Osteocyte (in vitro differentiated cells): ENCODE measurements around the gene ST7. TPM values are rescaled to one million over a fixed set of nuclear protein-coding genes. Genes with fewer than 3 reads are reported as not detected.

ENCODE experiments used
- DNase-seq: peaks from one replicate; pipeline ENCODE4 v3.0.0; 2021; ENCODE audit warnings: mixed read lengths; ENCODE audit not compliant: unreplicated experiment; ENCODE audit errors: extremely low spot score
- H3K27ac Mint-ChIP-seq: one replicate; pipeline ENCODE4 v1.8.0; 2021; ENCODE audit warnings: mild to moderate bottlenecking, mixed read lengths; ENCODE audit not compliant: unreplicated experiment
- H3K27me3 Mint-ChIP-seq: one replicate; pipeline ENCODE4 v1.8.0; 2021; ENCODE audit warnings: mixed read lengths; ENCODE audit not compliant: unreplicated experiment
- H3K36me3 Mint-ChIP-seq: one replicate; pipeline ENCODE4 v1.8.0; 2021; ENCODE audit warnings: mixed read lengths; ENCODE audit not compliant: unreplicated experiment
- H3K4me1 Mint-ChIP-seq: one replicate; pipeline ENCODE4 v1.8.0; 2021; ENCODE audit warnings: mixed read lengths; ENCODE audit not compliant: unreplicated experiment
- H3K4me3 Mint-ChIP-seq: one replicate; pipeline ENCODE4 v1.8.0; 2021; ENCODE audit warnings: mild to moderate bottlenecking, moderate library complexity, mixed read lengths; ENCODE audit not compliant: unreplicated experiment
- H3K9me3 Mint-ChIP-seq: one replicate; pipeline ENCODE4 v1.8.0; 2021; ENCODE audit warnings: mixed read lengths; ENCODE audit not compliant: unreplicated experiment
- CTCF ChIP-seq: fragments of 200-600 bp; sonication (generic); IDR thresholded peaks from 2 replicates; pipeline ENCODE4 v1.5.0; 2021; ENCODE audit warnings: antibody characterized with exemption, mild to moderate bottlenecking, moderate library complexity
- total RNA-seq: library from RNA; stranded (reverse); gene quantifications from 2 replicates; pipeline ENCODE4 v1.2.1, GENCODE V29; 2021

Gene ST7
- total RNA-seq, 1 donor from 2014 or later = 68.5 TPM

GRCh38 chr7:117113871-117114270 lies 160.6 kb downstream of the ST7 start:
- Mint-ChIP-seq H3K4me3 (no peak overlapping the region), H3K36me3 (peaks cover 12% of the 10 kb centered on the region), H3K4me1 (peaks cover 21% of the 10 kb centered on the region), H3K27ac (no peak overlapping the region), H3K9me3 (peaks cover 3% of the 10 kb centered on the region), H3K27me3 (no peaks in the 10 kb centered on the region)
- DNase-seq = no peak
- no peak for TF ChIP-seq CTCF

GRCh38 chr7:117114272-117114671 lies 161.0 kb downstream of the ST7 start:
- Mint-ChIP-seq H3K36me3 (peaks cover 9% of the 10 kb centered on the region), H3K27ac (no peak overlapping the region), H3K4me3 (no peak overlapping the region), H3K9me3 (no peaks in the 10 kb centered on the region), H3K27me3 (no peaks in the 10 kb centered on the region), H3K4me1 (peaks cover 22% of the 10 kb centered on the region)
- no peak for DNase-seq
- no peak for TF ChIP-seq CTCF

GRCh38 chr7:117116211-117116610 lies 162.9 kb downstream of the ST7 start:
- Mint-ChIP-seq H3K27me3 (no peaks in the 10 kb centered on the region), H3K27ac (no peak overlapping the region), H3K9me3 (no peaks in the 10 kb centered on the region), H3K36me3 (peaks cover 16% of the 10 kb centered on the region), H3K4me1 (peaks cover 23% of the 10 kb centered on the region), H3K4me3 (no peak overlapping the region)
- no peak for DNase-seq
- TF ChIP-seq CTCF = no peak

- Mint-ChIP-seq H3K27me3 (no peaks in the 10 kb centered on the region), H3K36me3 (peaks cover 23% of the 10 kb centered on the region), H3K27ac (peak overlapping the region; percentile 12), H3K4me3 (no peak overlapping the region), H3K9me3 (no peaks in the 10 kb centered on the region), H3K4me1 (peaks cover 32% of the 10 kb centered on the region)
- no peak for TF ChIP-seq CTCF
- DNase-seq = no peak
Observed at GRCh38 chr7:117117172-117117571, 163.9 kb downstream of the ST7 start.

GRCh38 chr7:117118579-117119180 lies 165.4 kb downstream of the ST7 start:
- Mint-ChIP-seq H3K27me3 (no peaks in the 10 kb centered on the region), H3K36me3 (peaks cover 21% of the 10 kb centered on the region), H3K4me3 (no peak overlapping the region), H3K27ac (peak overlapping the region; percentile 27), H3K4me1 (peaks cover 45% of the 10 kb centered on the region), H3K9me3 (no peaks in the 10 kb centered on the region)
- DNase-seq = no peak
- TF ChIP-seq CTCF = no peak
